Body of pancreas (tissue), 4 donors: ENCODE measurements around the gene ADORA2B. TPM values are rescaled to one million over a fixed set of nuclear protein-coding genes. Genes with fewer than 3 reads are reported as not detected.

Experiments used
- ATAC-seq: fragments of 150-250 bp; one replicate; pipeline ENCODE4 v1.9.1; 2016
- DNase-seq, 4 donors: peaks; one replicate each; pipeline ENCODE4 v3.0.0-alpha.2; 2019
- H3K27ac ChIP-seq, 4 donors: fragments of 200-600 bp; sonication (generic); 1 replicate in 3 of 4; 2 replicates in 1 of 4; pipeline versions ENCODE4 v1.5.1 to v1.6.1; 2016 to 2019; ENCODE audit warnings: mild to moderate bottlenecking in 1 of 4, mixed read lengths in 1 of 4, moderate library complexity in 1 of 4
- H3K27me3 ChIP-seq, 2 donors: fragments of 200-600 bp; sonication (generic); one replicate each; pipeline ENCODE4 v1.6.0; 2016; ENCODE audit warnings: mild to moderate bottlenecking in 1 of 2
- H3K36me3 ChIP-seq, 2 donors: fragments of 200-600 bp; sonication (generic); replicated peaks in 1 of 2; 2 replicates each; pipeline ENCODE4 v1.5.1; 2016; ENCODE audit warnings: low read depth in 2 of 2; ENCODE audit not compliant: insufficient read depth in 1 of 2
- H3K4me1 ChIP-seq: fragments of 200-600 bp; sonication (generic); one replicate; pipeline ENCODE4 v1.6.0; 2016
- H3K4me3 ChIP-seq, 2 donors: fragments of 200-600 bp; sonication (generic); 1 replicate in 1 of 2; 2 replicates in 1 of 2; pipeline ENCODE4 v1.5.1; 2016 to 2019
- H3K9me3 ChIP-seq, 3 donors: fragments of 200-600 bp; sonication (generic); 1 replicate in 2 of 3; 2 replicates in 1 of 3; pipeline ENCODE4 v1.5.1; 2016
- POLR2A ChIP-seq, 3 donors: fragments of 450-650 bp; IDR thresholded peaks; one replicate each; pipeline ENCODE4 v1.6.1; 2016; ENCODE audit warnings: antibody characterized with exemption in 3 of 3, mild to moderate bottlenecking in 2 of 3
- WGBS, 2 donors: methylation state at CpG; one replicate each; pipeline ENCODE4 v1.1.5; 2017; 5-methylcytosine and 5-hydroxymethylcytosine counted together
- intact Hi-C: fragments of 100-400 bp; cut with DNase I; formaldehyde crosslinking; loops from one replicate; pipeline ENCODE4 v1.15.1; 2023
- total RNA-seq, 2 donors: library from RNA; depleted of rRNA; stranded (reverse); fragments of >200 nt; gene quantifications; one replicate each; pipeline ENCODE4 v1.1.0, GENCODE V29; 2016
- TF ChIP-seq, protein P1 (sequence below), 7 experiments: fragments of 450-650 bp in 4 of 7; fragments of 200-600 bp in 3 of 7; sonication (generic) in 3 of 7; IDR thresholded peaks; one replicate each; pipeline ENCODE4 v1.5.1; 2016 to 2019; ENCODE audit warnings: antibody characterized with exemption in 7 of 7

The ADORA2B gene
- total RNA-seq, 2 donors from 2014 or later, result 1.3 to 1.8 TPM

GRCh38 chr17:15981646-15982580 is 37.0 kb downstream of the ADORA2B start:
- no peak for DNase-seq
- peaks cover 6 to 10% of the 10 kb centered on the region in 2 donors for H3K36me3 ChIP-seq
- 80 to 85% methylated on average over 5 of the region's 5 CpGs for WGBS, 2 donors
- H3K9me3 ChIP-seq, result no peaks in the 10 kb centered on the region
- TF ChIP-seq, protein P1, sequence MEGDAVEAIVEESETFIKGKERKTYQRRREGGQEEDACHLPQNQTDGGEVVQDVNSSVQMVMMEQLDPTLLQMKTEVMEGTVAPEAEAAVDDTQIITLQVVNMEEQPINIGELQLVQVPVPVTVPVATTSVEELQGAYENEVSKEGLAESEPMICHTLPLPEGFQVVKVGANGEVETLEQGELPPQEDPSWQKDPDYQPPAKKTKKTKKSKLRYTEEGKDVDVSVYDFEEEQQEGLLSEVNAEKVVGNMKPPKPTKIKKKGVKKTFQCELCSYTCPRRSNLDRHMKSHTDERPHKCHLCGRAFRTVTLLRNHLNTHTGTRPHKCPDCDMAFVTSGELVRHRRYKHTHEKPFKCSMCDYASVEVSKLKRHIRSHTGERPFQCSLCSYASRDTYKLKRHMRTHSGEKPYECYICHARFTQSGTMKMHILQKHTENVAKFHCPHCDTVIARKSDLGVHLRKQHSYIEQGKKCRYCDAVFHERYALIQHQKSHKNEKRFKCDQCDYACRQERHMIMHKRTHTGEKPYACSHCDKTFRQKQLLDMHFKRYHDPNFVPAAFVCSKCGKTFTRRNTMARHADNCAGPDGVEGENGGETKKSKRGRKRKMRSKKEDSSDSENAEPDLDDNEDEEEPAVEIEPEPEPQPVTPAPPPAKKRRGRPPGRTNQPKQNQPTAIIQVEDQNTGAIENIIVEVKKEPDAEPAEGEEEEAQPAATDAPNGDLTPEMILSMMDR (IDR thresholded peaks at IDR 0.05), result no peak
- TF ChIP-seq POLR2A (IDR thresholded peaks at IDR 0.05), result no peak
- H3K27ac ChIP-seq, result no peak overlapping the region
- ATAC-seq, result no peak
- intact Hi-C loops, result no loop called here
- H3K4me3 ChIP-seq, result no peak overlapping the region
- H3K4me1 ChIP-seq, result no peaks in the 10 kb centered on the region
- H3K27me3 ChIP-seq, result no peaks in the 10 kb centered on the region

DNA sequence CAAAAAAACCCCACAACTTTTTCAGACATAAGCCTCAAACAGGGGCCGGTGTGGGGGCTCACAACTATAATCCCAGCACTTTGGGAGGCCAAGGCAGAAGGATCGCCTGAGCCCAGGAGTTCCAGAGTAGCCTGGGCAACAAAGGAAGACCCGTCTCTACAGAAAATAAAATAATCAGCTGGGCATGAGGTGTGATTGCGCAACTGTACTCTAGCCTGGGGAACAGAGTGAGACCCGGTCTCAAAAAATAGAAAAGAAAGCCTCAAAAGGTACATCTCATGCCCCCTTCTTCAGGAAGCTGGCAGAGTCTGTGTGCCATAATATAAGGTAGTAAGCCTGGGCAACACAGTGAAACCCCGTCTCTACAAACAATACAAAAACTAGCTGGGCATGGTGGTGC is 51.4 kb downstream of the ADORA2B start:
- Histone ChIP-seq H3K4me3 (no peak overlapping the region), H3K27ac (no peak overlapping the region), H3K4me1 (peaks cover 13% of the 10 kb centered on the region), H3K27me3 (no peaks in the 10 kb centered on the region), H3K36me3 (peaks cover 0 to 2% of the 10 kb centered on the region in 2 donors), H3K9me3 (no peaks in the 10 kb centered on the region)
- TF ChIP-seq, protein P1 (IDR thresholded peaks at IDR 0.05), result no peak
- no peak for TF ChIP-seq POLR2A (IDR thresholded peaks at IDR 0.05)
- intact Hi-C loops, result no loop called here
- no peak for ATAC-seq
- DNase-seq, result no peak
- WGBS, 2 donors, result 72 to 73% methylated on average over 6 of the region's 6 CpGs

DNA sequence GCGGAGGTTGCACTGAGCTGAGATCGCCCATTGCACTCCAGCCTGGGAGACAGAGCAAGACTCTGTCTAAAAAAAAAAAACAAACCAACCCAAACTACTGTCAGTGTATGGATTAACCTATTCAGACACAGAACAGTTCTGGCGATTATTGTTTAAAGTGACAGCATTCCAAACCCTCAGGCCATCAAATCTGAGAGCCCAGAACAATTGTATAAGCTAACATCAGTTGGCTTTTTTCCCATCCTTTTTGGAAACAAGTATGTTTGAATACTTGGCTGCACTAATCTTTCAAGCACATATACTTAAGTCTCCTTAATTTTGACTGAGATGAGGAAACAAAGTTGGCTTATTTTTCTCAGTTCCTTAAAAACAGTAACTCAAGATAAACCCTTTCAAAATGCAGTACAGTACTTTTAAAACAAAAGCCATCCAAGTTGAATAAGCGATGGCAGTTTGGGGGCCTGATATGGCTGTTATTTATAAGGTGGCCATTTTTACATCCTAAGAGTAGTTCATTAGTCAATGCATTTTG is 53.2 kb downstream of the ADORA2B start:
- Histone ChIP-seq H3K27me3 (no peaks in the 10 kb centered on the region), H3K27ac (peak overlapping the region in 1 of 4 donors; percentile 97), H3K9me3 (no peaks in the 10 kb centered on the region), H3K4me1 (peaks cover 17% of the 10 kb centered on the region), H3K4me3 (no peak overlapping the region), H3K36me3 (peaks cover 0 to 2% of the 10 kb centered on the region in 2 donors)
- no peak for TF ChIP-seq POLR2A (IDR thresholded peaks at IDR 0.05)
- TF ChIP-seq, protein P1 (IDR thresholded peaks at IDR 0.05), result no peak
- intact Hi-C loops, result no loop called here
- no peak for ATAC-seq
- 66 to 80% methylated on average over 4 of the region's 4 CpGs for WGBS, 2 donors
- no peak for DNase-seq

DNA sequence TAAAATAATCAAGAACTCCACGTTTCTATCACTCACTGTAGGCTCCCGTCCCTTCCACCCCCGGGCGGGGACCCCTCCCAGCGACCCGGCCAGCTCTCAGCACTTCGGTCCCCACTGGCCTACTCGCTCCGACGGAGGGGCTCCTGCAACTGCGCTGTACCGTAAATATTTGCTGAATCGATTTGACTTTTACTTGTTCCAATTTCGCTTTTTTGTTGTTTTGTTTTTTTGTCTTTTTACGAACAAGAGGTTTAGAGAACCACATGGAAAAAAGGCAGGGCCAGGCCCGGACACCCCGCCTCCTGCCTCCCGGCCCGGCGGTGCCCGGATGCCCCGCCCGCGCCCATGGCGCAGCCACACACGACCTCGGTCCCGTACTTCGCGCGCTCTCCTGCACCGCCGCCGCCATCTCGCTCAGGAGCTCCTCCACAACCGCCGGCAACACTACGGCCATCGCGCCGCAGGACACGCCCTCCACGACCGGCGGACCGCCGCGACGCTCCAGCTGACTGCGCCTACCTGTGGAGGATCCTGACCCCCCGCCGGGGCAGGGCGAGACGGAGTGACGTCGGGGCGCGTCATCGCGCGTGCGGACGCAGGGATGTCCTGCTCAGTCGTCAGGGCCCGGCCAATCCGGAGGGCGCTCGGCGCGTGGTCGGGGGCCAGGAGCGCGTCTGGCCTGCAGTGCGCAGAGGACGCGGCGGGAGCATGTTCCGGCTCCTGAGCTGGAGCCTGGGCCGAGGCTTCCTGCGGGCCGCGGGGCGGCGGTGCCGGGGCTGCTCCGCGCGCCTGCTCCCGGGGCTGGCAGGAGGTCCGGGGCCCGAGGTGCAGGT is 54.4 kb downstream of the ADORA2B start, which contains the start of the genes TTC19 and ZSWIM7:
TTC19 (plus strand) TSS at position 684 of the 833 bp plus-strand sequence; CDS start at position 709, 25 bp downstream.
ZSWIM7 (minus strand) TSS at position 564 of the 833 bp plus-strand sequence; CDS start at position 454, 110 bp downstream.
- Histone ChIP-seq H3K27me3 (no peaks in the 10 kb centered on the region), H3K4me1 (peaks cover 17% of the 10 kb centered on the region), H3K27ac (peak within 1 kb of the TSS; percentile 90 to 97 (median 92)), H3K9me3 (no peaks in the 10 kb centered on the region), H3K36me3 (peaks cover 0 to 13% of the 10 kb centered on the region in 2 donors), H3K4me3 (peak within 1 kb of the TSS; percentile 40 to 44)
- TF ChIP-seq, protein P1 (IDR thresholded peaks at IDR 0.05), result peak in 1 of 7 experiments; percentile 29
- TF ChIP-seq POLR2A (IDR thresholded peaks at IDR 0.05), result peak; percentile 91 to 98 (median 96)
- peak; percentile 95 for ATAC-seq
- peak; percentile 96 to 98 (median 98) for DNase-seq
- intact Hi-C loops, result no loop called here
- 0 to 1% methylated on average over 28 to 76 of the region's 91 CpGs for WGBS, 2 donors
